H1 (cell line): Measurements from ENCODE around the gene USP38.

Experiments
- CTCF ChIP-seq, 3 experiments: IDR thresholded peaks; 1 replicate in 2 of 3; 2 replicates in 1 of 3; pipeline versions ENCODE4 v1.5.1 to v1.6.1; 2011; ENCODE audit warnings: low read length in 3 of 3, mild to moderate bottlenecking in 3 of 3, inconsistent platforms in 2 of 3, low read depth in 1 of 3, moderate library complexity in 1 of 3; ENCODE audit not compliant: insufficient read depth in 1 of 3; ENCODE audit errors: control extremely low read depth in 1 of 3
- JUN ChIP-seq: IDR thresholded peaks from 2 replicates; pipeline ENCODE4 v1.6.1; 2011; ENCODE audit warnings: low read depth, mild to moderate bottlenecking, improper control_type of control experiment, low read length
- MAX ChIP-seq: IDR thresholded peaks from 2 replicates; pipeline ENCODE4 v1.6.1; 2012; ENCODE audit warnings: inconsistent platforms
- PHF8 ChIP-seq: fragments of 200-600 bp; sonication (generic); conservative IDR thresholded peaks from 2 replicates; pipeline ENCODE4 v1.7.1; 2012; ENCODE audit warnings: low read depth, mild to moderate bottlenecking, inconsistent platforms, low read length, moderate library complexity
- POLR2A ChIP-seq, 2 experiments: IDR thresholded peaks; 1 replicate in 1 of 2; 2 replicates in 1 of 2; pipeline ENCODE4 v1.6.1; 2011; ENCODE audit warnings: low read depth in 2 of 2, low read length in 2 of 2, mild to moderate bottlenecking in 2 of 2; ENCODE audit errors: control extremely low read depth in 1 of 2
- POLR2AphosphoS5 ChIP-seq: IDR thresholded peaks from 2 replicates; pipeline ENCODE4 v1.6.1; 2011; ENCODE audit warnings: low read depth, low read length
- RBBP5 ChIP-seq: IDR thresholded peaks from 2 replicates; pipeline ENCODE4 v1.7.1; 2012; ENCODE audit warnings: low read depth, mild to moderate bottlenecking, inconsistent platforms, low read length, moderate library complexity, borderline replicate concordance

- TF ChIP-seq CTCF (IDR thresholded peaks at IDR 0.05; ENCODE audit: control extremely low read depth in 1 of 3, insufficient read depth in 1 of 3, low read depth in 1 of 3, low read length in 3 of 3) (peak; percentile 40 to 64 (median 42); a peak in 3 of 4 replicates), POLR2AphosphoS5 (no peak), MAX (no peak), PHF8 (no peak), RBBP5 (no peak), POLR2A (IDR thresholded peaks at IDR 0.05; ENCODE audit: control extremely low read depth in 1 of 2, low read depth in 2 of 2, low read length in 2 of 2) (no peak), JUN (no peak)
These were observed 69.9 kb downstream of the USP38 start for GRCh38 chr4:143254491-143255226.
